ENCODE data around the gene DENND4A.

DNA sequence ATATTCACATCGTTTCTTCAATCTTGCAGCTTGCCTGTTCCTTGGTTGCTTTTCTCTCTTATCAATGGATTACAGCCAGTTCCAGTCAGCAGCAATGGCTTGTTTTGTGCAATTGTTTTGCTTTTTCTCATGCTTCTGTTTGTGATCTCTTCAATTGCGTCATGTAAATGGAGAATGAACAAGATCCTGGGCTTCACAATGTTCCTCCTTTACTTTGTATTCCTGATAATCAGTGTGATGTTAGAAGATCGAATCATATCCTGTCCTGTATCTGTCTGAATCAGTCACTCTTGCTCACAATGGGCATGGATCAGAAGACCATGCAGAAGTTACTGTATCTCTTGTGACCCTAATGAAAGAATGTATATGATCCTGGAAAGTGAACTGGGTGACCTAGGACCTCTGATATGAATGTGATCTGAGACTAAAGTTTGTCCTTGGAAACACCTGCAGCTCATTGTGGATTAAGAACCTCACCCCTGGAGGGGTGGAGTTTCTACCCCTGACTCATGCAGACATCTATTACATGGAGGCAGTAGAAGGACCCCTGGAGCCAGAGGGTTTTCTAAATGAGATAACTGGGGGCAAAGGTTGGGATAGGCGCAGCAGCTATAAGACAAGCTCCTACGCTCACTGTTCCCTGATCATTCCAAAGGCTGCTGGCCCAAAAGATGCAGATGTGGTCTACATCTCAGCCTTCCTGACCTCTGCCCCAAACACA lies 138.1 kb downstream of the DENND4A start:
- no peak for TF ChIP-seq POLR2A (IDR thresholded peaks at IDR 0.05)
- TF ChIP-seq CTCF (IDR thresholded peaks at IDR 0.05): no peak

Measured in uterus (tissue), 2 donors.